ENCODE results near the gene EREG.

The EREG gene

GRCh38 chr4:74374561-74375327 is 9.8 kb downstream of the EREG start:
- no peak overlapping the region for H3K4me3 ChIP-seq (ENCODE audit: low read length)
- DNase-seq (ENCODE audit: low read depth) = peak; percentile 100
- TF ChIP-seq CTCF (IDR thresholded peaks at IDR 0.05; ENCODE audit: insufficient read depth, low read depth, low read length, missing control alignments) = no peak

GRCh38 chr4:74375824-74376426 is 11.0 kb downstream of the EREG start:
- peak; percentile 40 for DNase-seq (ENCODE audit: low read depth)
- TF ChIP-seq CTCF (IDR thresholded peaks at IDR 0.05; ENCODE audit: insufficient read depth, low read depth, low read length, missing control alignments) = no peak
- no peak overlapping the region for H3K4me3 ChIP-seq (ENCODE audit: low read length)

GRCh38 chr4:74376888-74377483 is 12.0 kb downstream of the EREG start:
- peak; percentile 66 for TF ChIP-seq CTCF (IDR thresholded peaks at IDR 0.05; ENCODE audit: insufficient read depth, low read depth, low read length, missing control alignments)
- H3K4me3 ChIP-seq (ENCODE audit: low read length) = no peak overlapping the region
- peak; percentile 75 for DNase-seq (ENCODE audit: low read depth)

GRCh38 chr4:74377714-74378113 is 12.8 kb downstream of the EREG start:
- no peak for DNase-seq (ENCODE audit: low read depth)
- H3K4me3 ChIP-seq (ENCODE audit: low read length) = no peak overlapping the region
- no peak for TF ChIP-seq CTCF (IDR thresholded peaks at IDR 0.05; ENCODE audit: insufficient read depth, low read depth, low read length, missing control alignments)

GRCh38 chr4:74378573-74378972 is 13.6 kb downstream of the EREG start:
- no peak for TF ChIP-seq CTCF (IDR thresholded peaks at IDR 0.05; ENCODE audit: insufficient read depth, low read depth, low read length, missing control alignments)

GRCh38 chr4:74379912-74380311 is 15.0 kb downstream of the EREG start:
- no peak overlapping the region for H3K4me3 ChIP-seq (ENCODE audit: low read length)
- no peak for DNase-seq (ENCODE audit: low read depth)
- TF ChIP-seq CTCF (IDR thresholded peaks at IDR 0.05; ENCODE audit: insufficient read depth, low read depth, low read length, missing control alignments) = no peak

More at GRCh38 chr4:74378573-74378972, 13.6 kb downstream of the EREG start:
- no peak overlapping the region for H3K4me3 ChIP-seq (ENCODE audit: low read length)
- no peak for DNase-seq (ENCODE audit: low read depth)
